Measurements from ENCODE around the gene CENPP.

Gene CENPP

DNA sequence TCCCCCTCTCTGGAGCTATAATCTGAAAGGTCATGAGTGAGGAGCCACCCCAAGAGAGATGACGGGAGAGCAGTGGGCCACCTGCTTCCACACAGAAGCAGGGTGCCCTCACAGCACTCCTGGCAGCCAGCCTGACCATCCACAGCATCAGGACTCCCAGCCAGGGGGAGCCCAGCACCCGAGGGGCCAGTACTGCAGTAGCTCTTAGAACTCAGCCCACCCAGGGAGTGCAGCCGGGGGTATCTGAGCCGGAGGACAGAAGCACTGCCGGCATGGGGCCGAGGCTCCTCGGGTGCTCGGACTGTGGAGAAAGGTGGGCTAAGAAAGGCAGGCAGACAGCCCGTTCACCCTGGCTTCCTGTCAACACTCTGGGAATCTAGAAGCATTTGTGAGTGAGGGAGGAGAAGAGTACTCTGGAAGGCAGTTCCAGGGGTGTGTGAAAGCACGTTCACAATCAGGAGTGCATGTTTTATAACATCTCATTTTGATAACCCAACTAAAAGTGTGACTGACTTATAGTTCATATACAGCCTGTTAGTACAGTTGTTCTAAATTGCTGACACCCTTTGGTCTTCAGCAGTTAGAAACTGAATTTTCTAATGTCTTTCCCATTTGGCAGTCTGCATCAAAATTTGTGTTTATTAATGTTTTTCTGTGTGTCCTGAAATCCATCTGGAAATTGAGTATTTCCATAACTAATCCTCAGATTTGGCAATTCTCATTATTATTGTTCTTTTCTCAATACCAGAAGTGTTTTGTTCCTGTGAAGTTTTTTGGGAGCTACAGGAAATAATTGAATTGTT is 182.5 kb downstream of the CENPP start:
- ATAC-seq, result no peak
- DNase-seq, result no peak

DNA sequence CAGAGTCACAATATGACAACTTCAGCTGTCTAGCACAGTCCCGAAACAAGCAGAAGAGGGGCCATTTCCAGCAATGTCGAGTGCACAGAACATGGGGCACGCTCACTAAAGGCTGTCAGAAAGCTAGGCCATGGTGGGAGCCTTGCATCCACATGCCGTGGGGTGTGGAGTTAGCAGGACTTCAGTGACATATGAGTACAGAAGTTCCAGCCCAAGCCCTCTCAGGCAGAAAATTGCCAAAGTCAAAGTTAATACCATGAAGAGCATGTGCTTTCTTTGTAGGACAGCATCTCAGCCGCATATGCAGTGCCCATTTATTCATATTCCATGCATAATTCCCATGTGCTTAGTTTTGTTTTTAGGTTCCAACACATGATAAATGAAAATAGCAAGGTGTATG is 183.3 kb downstream of the CENPP start:
- ATAC-seq (no peak), DNase-seq (no peak)

DNA sequence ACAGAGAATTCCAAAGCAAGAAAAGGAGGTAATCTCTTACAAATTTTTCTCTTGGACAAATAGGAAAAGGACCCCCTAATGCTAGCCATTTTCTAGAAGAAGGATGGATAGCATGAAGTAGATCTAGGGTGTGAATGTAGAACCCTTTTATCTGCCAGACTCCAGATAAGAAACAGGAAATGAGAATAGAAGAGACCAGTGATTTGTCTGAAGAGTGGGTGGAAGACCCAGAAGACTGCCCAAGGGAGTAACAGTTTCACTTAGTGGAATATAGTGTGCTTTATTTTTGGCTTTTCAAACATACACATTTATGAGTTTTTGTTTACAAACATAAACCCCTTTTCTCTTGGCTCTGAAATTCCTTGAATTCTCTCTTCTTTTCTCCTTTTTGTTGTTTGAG is 185.0 kb downstream of the CENPP start:
- DNase-seq, result no peak
- no peak for ATAC-seq

DNA sequence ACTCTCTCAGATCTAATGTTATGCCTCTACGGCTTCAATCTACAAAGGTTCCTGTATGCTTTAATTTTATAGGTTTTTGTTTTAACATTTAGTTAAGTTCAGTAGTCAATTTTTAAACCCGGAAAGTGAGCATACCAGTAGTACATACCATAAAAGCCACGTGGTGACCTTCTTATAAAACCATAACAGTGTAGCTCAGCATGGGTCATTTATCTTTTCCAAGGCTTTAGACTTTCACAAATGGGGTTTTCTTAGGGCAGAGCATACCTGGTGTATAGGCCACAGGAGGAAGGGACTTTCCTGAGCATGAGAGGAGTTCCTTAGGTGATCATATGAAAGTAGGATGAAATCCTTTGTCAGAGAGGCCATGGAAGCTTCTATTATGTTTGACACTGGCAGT is 186.9 kb downstream of the CENPP start:
- DNase-seq (no peak), ATAC-seq (peak; percentile 55)

DNA sequence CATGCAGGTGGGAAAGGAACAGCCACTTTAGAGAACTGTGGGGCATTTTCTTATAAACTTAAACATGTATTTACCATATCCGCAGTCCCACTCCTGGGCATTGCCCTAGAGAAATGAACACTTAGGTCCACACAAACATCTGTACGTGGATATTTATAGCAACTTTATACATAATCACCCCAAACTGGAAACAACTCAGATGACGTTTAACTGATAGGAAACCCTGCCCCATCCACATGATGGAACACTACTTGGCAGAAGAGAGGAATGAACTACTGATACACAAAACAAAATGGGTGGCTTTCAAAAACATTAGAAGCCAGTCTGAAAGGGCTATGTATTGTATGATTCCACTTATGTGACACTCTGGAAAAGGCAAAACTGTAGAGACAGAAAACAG is 187.6 kb downstream of the CENPP start:
- ATAC-seq (no peak), DNase-seq (no peak)

DNA sequence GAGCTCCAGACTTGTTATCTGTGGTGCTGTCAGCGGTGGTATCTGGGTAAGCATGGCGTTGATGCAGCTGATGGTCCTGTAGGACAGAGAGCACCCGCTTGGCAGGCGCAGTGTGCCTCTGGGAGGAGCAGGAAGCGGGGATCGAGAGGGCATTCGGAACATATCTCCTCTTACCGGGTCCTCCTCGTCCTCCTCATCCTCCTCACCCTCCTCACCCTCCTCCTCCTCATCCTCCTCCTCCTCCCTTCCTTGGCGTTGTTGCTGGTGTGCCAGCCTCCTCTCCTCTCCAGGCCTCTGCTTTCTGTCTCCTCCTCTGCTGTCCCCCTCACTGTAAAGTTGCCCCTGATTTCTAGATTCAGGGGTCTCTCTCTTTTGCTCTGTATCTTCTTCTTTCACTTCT is 188.9 kb downstream of the CENPP start:
- no peak for DNase-seq
- ATAC-seq, result no peak

DNA sequence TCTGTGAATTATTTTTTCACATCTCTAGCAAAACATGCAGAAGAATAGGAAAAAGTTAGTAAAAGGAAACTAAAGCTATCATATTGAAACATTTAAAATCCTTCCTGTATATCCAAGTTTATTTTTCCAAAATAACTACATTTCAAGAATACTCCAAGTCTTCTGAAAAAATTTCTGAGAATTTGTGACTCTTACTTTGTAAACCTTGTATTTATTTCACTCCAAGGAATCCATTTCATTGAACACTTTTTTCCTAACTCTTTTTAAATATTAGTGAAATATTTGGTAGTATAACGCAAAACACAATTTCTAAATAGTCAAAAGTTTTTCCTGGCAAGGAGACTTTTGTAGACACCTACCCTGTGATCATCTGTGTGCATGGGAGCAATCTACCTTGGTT is 190.8 kb downstream of the CENPP start:
- ATAC-seq, result no peak
- DNase-seq, result no peak

DNA sequence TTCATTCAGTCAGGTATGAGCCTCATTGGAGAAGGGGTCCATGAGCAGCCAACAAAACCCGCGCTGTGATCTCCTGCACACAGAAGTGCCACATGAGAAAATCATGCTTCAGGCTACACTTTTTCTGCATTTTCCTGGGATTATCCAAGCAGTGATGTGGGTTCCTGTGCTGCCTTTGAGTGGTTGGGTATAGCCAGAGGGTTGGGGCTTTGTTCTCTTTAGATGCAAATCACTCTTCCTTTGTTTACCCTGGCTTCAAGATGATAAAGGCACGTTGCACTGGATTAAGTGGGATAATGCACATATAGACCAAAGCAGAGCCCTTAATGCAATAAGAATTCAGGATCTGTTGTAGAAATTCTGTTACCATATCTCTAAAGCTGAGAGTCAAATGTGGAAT is 191.3 kb downstream of the CENPP start:
- DNase-seq (no peak), ATAC-seq (no peak)

DNA sequence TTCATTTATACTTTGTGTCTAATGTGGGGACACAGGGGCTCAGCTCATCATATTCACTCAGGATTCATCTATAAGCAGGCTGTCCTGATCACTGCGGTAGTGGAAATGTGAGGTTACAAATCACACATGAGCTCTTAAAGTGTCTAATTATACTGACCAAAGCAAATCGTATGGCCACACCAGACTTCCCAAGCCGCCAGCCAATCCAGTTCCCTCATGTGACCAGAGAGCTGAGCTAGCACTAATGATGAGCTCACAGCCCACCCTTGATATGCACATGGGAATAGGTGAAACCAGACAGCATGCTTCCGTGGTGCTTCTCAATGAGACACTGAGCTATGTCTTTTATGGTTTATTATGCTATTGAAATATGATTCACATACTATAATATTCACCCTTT is 192.4 kb downstream of the CENPP start:
- ATAC-seq, result no peak
- DNase-seq, result no peak

DNA sequence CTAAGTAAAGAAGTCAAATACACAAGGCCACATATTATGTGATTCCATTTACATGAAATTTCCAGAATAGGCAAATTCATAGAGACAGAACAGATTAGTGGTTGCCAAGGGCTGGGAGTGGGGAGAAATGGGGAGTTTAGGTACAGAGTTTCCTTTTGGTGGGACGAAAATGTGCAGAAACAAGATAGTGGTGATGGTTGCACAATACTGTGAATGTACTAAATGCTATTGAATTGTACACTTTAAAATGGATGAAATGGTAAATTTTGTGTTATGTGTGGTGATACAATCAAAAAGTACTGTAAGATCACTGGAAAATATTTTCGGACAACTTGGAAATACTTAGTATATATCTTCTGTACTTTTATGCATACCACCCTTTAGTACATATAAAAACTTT is 195.1 kb downstream of the CENPP start:
- DNase-seq, result no peak
- no peak for ATAC-seq

DNA sequence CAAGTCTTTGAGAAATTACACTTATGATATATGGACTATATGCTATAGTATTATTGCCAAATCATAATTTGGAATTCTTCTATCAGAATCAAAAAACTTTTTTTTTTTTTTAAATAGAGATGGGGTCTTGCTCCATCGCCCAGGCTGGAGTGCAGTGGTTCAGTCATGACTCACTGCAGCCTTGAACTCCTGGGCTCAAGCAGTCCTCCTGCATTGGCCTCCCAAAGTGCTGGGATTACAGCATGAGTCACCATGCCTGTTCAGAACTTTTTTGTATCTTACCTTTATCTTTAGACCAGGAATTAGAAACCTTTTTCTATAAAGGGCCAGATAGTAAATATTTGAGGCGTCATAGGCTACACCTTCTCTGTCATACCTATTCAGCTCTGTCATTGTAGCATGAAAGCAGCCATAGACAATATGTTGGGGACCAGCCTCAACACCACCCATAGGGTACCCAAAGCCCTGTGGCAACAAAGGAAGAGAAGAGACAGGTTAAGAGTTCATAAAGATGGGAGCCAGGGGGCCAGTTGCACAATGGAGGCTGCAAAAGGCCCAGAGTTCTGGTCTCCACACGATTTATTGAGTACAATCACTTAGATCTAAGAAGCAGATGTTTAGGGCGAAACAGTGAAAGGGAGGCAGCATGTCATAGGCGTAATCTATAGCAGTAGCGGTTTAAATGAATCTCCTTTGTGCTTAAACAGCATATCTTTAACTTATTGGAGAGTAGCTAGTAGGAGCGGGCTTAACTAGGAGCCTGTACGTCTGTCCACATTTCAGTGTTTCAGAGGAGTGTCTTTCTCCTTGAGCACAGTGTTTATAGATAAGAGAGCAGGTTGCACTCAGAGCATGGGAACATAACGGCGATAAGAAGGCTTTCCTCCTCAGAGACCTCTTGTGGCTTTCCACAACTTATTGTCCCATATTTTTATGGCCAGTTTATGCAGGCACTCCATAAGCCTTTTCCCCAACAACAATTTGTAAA is 197.5 kb downstream of the CENPP start:
- ATAC-seq (no peak), DNase-seq (no peak)

DNA sequence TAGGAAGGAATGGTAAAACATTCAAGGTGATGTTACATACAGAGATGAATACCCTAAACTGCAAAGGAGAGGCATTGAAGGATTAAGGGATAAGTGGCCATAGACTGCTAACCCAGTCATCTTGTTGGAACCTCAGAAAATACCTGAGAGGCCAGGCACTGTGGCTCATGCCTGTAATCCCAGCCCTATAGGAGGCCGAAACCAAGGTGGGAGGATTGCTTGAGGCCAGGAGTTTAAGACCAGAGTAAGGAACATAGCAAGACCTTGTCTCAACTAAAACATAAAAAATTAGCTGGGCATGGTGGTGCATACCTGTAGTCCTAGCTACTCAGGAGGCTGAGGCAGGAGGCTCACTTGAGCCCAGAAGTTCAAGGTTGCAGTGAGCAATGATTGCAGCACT is 199.1 kb downstream of the CENPP start:
- no peak for ATAC-seq
- no peak for DNase-seq

DNA sequence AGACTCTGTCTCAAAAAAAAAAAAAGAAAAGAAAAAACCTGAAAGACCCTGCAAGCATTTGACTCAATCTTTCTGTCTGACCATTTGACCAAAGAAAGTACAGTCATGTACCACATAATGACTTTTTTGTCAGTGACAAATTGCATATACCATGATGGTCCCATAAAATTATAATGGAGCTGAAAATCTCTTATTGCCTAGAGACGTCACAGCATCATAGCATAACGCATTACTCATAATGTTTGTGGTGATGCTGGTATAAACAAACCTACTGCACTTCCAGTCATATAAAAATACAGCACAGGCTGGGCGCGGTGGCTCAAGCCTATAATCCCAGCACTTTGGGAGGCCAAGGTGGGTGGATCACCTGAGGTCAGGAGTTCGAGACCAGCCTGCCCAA is 199.6 kb downstream of the CENPP start:
- DNase-seq (no peak), ATAC-seq (no peak)

DNA sequence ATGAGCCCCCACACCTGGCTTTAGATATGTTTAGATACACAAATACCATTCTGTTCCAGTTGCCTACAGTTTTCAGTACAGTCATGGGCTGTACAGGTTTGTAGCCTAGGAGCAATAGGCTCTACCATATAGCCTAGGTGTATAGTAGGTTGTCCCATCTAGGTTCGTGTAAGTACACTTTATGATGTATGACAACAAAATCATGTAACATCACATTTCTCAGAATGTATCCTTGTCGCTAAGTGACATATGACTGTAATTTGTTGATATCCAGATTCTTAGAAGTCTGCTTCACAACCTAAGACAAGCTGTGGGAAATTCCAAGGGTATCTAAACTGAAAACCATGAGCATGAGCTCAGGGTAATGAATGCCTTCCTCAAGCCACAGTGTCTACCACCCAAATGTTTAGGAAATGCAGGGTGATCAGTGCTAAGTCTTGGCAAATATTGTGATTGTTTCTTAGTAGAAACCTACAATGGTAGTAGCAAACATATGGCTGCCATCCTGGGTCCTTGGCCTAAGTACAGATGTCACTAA is 201.6 kb downstream of the CENPP start:
- DNase-seq (no peak), ATAC-seq (no peak)

DNA sequence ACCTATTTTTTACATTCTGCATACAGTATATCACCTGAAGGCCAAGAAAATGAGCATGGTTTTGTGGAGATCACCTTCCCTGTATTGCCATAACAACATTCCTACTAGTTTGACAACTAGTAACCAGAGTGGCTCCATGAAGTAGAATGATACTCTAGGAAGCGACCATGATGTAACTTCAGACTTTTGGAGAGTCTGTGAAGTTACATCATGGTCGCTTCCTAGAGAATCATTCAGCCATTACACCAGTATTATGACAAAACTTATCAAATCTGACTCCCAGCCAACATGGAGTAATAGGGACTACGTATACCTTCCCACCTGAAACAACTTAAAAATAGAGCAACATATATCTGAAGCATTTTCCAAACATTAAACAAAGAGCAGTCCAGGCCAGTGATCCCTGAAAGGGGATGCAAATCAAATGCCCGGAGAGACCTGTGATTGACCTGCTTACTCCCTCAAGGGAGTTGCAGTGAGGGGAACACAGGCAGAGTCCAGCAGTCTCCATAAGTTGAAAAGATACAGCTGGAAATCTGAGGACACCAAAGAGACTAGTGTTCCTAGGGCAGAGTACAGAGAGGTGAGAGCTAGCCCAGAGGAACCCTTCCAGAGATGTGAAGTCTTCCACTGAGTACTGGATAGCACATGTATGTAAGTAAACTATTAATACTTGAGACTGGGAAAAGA is 202.2 kb downstream of the CENPP start:
- ATAC-seq, result no peak

DNA sequence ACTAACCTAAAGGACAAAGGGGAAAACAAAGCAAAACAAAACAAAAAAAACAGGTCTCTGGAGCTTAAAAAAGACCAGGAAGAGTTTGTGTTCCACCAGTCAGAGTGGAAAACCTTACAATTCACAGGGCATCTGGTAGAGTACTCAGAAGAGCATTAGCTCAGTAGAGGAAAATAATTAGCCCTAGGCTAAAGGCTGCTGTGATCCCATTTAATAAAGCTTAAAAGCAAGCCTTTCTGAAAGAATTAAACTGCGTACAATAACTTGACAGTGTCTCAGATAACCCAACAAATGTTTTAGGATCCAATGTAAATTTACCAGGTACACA is 202.7 kb downstream of the CENPP start:
- ATAC-seq, result no peak
- DNase-seq, result no peak

More for the DNA sequence above, 202.2 kb downstream of the CENPP start:
- no peak for DNase-seq

DNA sequence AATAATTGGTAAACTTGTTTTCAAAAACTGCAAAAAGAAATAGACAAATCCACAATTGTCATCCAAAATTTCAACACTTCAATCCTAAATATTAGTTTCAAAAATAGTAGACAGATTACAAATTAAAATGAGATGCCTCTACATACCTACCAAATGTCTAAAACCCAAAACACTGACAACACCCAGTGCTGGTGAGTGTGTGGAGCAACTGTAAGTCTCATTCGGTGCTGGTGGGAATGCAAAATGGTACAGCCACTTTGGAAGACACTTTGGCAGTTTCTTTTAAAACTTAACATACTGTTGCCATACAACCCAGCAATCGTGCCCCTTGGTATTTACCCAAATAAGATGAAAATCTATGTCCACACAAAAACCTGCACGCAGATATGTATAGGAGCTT is 203.4 kb downstream of the CENPP start:
- no peak for DNase-seq
- ATAC-seq, result no peak

DNA sequence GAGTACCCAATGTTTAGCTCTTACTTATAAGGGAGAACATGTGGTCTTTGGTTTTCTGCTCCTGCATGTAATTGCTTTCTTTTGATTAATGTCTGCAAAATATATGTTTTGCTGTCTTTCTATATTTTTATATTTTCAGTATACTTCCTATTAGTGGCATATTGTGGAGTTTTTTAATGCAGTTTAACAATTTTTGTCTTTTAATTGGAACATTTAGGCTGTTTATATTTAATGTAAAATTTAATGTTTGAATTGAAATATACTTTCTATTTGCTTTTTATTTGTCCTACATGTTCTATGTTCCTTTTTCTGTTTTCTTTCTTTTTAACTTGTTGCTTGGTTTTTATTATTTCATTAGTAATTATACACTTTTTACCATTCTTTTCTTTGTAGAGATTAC is 205.1 kb downstream of the CENPP start:
- DNase-seq (no peak), ATAC-seq (no peak)

DNA sequence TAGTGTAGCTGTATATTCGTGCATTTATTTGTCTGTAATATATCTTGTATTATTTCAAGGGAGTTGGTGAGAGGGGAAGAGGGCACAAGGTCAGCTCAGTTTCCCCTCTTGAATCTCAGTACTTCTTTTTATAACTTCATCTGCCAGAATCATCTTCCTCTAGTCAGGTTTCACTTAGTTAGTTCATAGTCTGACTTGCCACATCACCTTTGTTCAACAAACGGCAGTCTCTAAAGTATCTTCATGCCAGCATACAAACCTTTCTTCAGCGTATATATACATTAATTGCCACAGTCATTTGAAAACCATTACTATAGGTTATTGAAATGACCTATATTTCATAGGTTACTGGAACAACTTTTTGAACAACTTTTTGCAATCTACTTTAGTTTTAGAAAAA is 208.5 kb downstream of the CENPP start:
- ATAC-seq, result no peak
- DNase-seq, result no peak

DNA sequence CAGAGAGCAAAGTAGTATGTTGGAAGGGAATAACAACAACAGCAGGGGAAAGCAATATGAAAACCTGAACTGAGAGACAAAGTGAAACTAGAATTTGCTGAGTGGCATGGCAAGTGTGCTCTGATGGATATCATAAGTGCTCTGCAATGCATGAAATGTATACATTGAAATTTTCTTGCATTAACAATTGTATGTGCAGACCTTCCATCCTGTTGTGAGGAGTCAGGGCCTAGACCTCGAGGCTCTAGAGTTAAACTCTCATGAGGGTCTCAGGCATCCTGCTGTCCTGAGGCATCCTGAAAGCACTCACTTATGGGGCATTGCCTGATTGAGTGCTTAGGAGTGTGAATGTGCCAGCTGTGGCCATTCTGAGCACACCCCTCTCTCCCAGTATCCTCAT is 208.9 kb downstream of the CENPP start:
- no peak for ATAC-seq
- DNase-seq, result no peak

DNA sequence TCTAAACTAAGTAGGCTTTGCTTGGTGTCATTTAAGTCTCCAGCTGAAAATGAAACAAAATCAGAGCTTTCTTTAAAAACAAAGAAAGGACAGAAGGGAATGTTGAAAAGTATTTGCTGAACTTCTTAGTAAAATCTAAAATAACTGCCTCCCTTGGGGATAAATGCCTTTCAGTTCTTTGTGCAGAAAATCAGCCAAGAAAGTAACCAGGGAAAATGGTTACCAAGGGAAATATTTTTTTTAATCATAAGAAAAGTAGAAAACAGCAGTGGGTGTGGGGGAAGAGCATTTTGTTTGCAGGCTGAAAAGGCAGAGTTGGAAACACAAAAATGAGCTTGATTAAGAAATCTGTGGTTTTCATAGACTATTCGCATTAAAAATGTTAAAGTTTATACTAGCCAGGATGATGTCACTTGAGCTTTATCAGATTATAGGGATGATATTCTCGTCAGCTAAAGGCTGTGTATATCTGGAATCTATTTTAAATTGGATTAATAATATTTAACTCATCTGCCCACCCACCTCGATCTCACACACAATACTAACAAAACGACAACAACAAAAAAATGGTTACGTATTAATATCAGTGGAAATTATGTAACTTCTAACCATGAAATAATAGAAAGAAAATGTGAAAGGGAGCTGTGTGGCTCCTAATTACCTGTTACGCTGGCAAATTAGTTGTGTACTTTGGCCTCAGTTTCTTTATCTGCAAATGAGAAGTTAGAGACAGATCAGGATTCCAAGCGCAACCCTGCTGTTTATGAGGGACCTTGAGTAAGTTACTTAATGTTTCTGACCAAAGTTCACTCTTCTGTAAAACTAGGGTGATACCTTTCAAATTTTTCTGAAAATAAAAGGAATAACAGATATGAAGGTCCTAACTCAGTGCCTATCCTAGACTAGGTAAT is 210.4 kb downstream of the CENPP start, which contains the start of gene ECM2:
ECM2 (minus strand) TSS at position 51 of the 911 bp plus-strand sequence. CDS start 13,124 bp downstream, outside the sequence.
- DNase-seq (no peak), ATAC-seq (no peak)
